Uterus (tissue), 4 donors: ENCODE data around the gene C4orf46. TPM values are rescaled to one million over a fixed set of nuclear protein-coding genes. Genes with fewer than 3 reads are reported as not detected.

Experiments used
- DNase-seq, 2 donors: peaks; one replicate each; pipeline ENCODE4 v3.0.0-alpha.2; 2019 to 2020
- H3K27ac ChIP-seq, 2 donors: fragments of 200-600 bp; sonication (generic); 1 replicate in 1 of 2; 2 replicates in 1 of 2; pipeline ENCODE4 v1.5.1; 2016 to 2018
- H3K27me3 ChIP-seq, 2 donors: fragments of 200-600 bp; sonication (generic); one replicate each; pipeline ENCODE4 v1.5.1; 2018 to 2019; ENCODE audit warnings: control low read depth in 1 of 2
- H3K36me3 ChIP-seq, 2 donors: fragments of 200-600 bp; sonication (generic); one replicate each; pipeline ENCODE4 v1.5.1; 2019; ENCODE audit warnings: control low read depth in 1 of 2
- H3K4me1 ChIP-seq, 2 donors: fragments of 200-600 bp; sonication (generic); one replicate each; pipeline ENCODE4 v1.5.1; 2018 to 2019; ENCODE audit warnings: control low read depth in 1 of 2
- H3K4me3 ChIP-seq, 2 donors: fragments of 200-600 bp; sonication (generic); 1 replicate in 1 of 2; 2 replicates in 1 of 2; pipeline ENCODE4 v1.5.1; 2018 to 2019; ENCODE audit warnings: mild to moderate bottlenecking in 1 of 2
- H3K9me3 ChIP-seq, 2 donors: fragments of 200-600 bp; sonication (generic); one replicate each; pipeline ENCODE4 v1.5.1; 2019; ENCODE audit warnings: control low read depth in 1 of 2
- POLR2A ChIP-seq, 2 donors: fragments of 450-650 bp; IDR thresholded peaks; one replicate each; pipeline ENCODE4 v1.6.1; 2016; ENCODE audit warnings: antibody characterized with exemption in 2 of 2, mild to moderate bottlenecking in 1 of 2, moderate library complexity in 1 of 2
- intact Hi-C: fragments of 100-400 bp; cut with DNase I; formaldehyde crosslinking; loops from one replicate; pipeline ENCODE4 v1.15.1; 2023; ENCODE audit warnings: low total_unique reads
- total RNA-seq, 4 donors: library from RNA; depleted of rRNA in 3 of 4; stranded (reverse); fragments of >200 nt in 3 of 4; gene quantifications; one replicate each; pipeline versions ENCODE4 v1.1.0 to v1.2.4, GENCODE V29; 2014 to 2023
- TF ChIP-seq, protein P1 (sequence below), 4 experiments: fragments of 200-600 bp in 2 of 4; fragments of 450-650 bp in 2 of 4; sonication (generic) in 2 of 4; IDR thresholded peaks; one replicate each; pipeline ENCODE4 v1.5.1; 2016 to 2019; ENCODE audit warnings: antibody characterized with exemption in 4 of 4, mild to moderate bottlenecking in 2 of 4, moderate library complexity in 1 of 4
- donor health status: DM: yes; HTN: yes; CAD: no.

Gene C4orf46
- total RNA-seq, 4 donors from 2014 or later: 2.3 to 39.5 (median 10.0) TPM

- Histone ChIP-seq H3K36me3 (no peaks in the 10 kb centered on the region), H3K9me3 (no peaks in the 10 kb centered on the region), H3K4me3 (no peak overlapping the region), H3K4me1 (no peaks in the 10 kb centered on the region), H3K27me3 (no peaks in the 10 kb centered on the region), H3K27ac (no peak overlapping the region)
- DNase-seq: no peak
- TF ChIP-seq, protein P1, sequence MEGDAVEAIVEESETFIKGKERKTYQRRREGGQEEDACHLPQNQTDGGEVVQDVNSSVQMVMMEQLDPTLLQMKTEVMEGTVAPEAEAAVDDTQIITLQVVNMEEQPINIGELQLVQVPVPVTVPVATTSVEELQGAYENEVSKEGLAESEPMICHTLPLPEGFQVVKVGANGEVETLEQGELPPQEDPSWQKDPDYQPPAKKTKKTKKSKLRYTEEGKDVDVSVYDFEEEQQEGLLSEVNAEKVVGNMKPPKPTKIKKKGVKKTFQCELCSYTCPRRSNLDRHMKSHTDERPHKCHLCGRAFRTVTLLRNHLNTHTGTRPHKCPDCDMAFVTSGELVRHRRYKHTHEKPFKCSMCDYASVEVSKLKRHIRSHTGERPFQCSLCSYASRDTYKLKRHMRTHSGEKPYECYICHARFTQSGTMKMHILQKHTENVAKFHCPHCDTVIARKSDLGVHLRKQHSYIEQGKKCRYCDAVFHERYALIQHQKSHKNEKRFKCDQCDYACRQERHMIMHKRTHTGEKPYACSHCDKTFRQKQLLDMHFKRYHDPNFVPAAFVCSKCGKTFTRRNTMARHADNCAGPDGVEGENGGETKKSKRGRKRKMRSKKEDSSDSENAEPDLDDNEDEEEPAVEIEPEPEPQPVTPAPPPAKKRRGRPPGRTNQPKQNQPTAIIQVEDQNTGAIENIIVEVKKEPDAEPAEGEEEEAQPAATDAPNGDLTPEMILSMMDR (IDR thresholded peaks at IDR 0.05): no peak
- intact Hi-C loops: no loop called here
Measured at GRCh38 chr4:158649111-158649680, 22.5 kb downstream of the C4orf46 start.

GRCh38 chr4:158644760-158645159 is 26.9 kb downstream of the C4orf46 start:
- H3K9me3 ChIP-seq: no peaks in the 10 kb centered on the region
- no peak overlapping the region for H3K4me3 ChIP-seq
- H3K27me3 ChIP-seq: no peaks in the 10 kb centered on the region
- H3K27ac ChIP-seq: no peak overlapping the region
- H3K4me1 ChIP-seq: no peaks in the 10 kb centered on the region
- no peak for DNase-seq
- no peaks in the 10 kb centered on the region for H3K36me3 ChIP-seq
- TF ChIP-seq POLR2A (IDR thresholded peaks at IDR 0.05): no peak
- TF ChIP-seq, protein P1 (IDR thresholded peaks at IDR 0.05): no peak
- intact Hi-C loops: no loop called here

DNA sequence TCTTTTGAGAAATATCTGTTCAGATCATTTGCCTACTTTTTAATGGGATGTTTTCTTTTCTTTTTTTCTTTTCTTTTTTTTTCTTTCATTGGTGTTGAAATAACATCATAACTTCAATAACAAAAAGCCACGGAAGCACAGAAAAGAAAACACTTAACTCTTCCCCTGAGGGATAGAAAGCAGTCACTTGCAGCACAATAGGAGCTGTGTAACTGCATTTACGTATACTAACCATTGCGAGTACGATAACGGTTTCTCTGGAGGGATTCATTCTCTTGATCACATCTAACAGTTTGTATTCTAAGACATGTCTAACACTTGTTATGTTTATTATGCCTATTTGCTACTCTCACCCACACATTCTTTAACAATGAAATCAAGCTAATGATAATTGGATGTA is 27.3 kb downstream of the C4orf46 start:
- DNase-seq: no peak
- Histone ChIP-seq H3K4me1 (no peaks in the 10 kb centered on the region), H3K4me3 (no peak overlapping the region), H3K27ac (no peak overlapping the region), H3K9me3 (no peaks in the 10 kb centered on the region), H3K27me3 (no peaks in the 10 kb centered on the region), H3K36me3 (no peaks in the 10 kb centered on the region)
- intact Hi-C loops: no loop called here
- TF ChIP-seq, protein P1 (IDR thresholded peaks at IDR 0.05): no peak
- no peak for TF ChIP-seq POLR2A (IDR thresholded peaks at IDR 0.05)

DNA sequence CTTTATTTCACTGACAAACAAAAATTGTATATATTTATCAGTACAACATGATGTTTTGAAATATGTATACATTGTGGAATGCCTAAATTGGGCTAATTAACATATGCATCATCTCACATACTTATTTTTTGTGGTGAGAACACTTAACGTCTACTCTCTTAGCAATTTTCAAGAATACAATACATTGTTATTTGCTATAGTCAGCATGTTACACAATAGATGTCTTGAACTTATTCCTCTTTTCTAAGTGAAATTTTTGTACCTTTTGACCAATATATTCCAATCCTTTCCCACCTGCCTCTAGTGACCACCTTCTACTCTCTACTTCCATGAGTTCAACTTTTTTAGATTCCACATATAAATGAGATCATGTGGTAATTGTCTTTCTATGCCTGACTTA is 35.1 kb downstream of the C4orf46 start:
- Histone ChIP-seq H3K4me1 (no peaks in the 10 kb centered on the region), H3K9me3 (no peaks in the 10 kb centered on the region), H3K27ac (no peak overlapping the region), H3K4me3 (no peak overlapping the region), H3K36me3 (no peaks in the 10 kb centered on the region), H3K27me3 (no peaks in the 10 kb centered on the region)
- intact Hi-C loops: no loop called here
- TF ChIP-seq POLR2A (IDR thresholded peaks at IDR 0.05): no peak
- TF ChIP-seq, protein P1 (IDR thresholded peaks at IDR 0.05): no peak
- no peak for DNase-seq

GRCh38 chr4:158630893-158631292 is 40.8 kb downstream of the C4orf46 start:
- no peak overlapping the region for H3K27ac ChIP-seq
- no peaks in the 10 kb centered on the region for H3K4me1 ChIP-seq
- intact Hi-C loops: no loop called here
- TF ChIP-seq, protein P1 (IDR thresholded peaks at IDR 0.05): no peak
- TF ChIP-seq POLR2A (IDR thresholded peaks at IDR 0.05): no peak
- no peak for DNase-seq
- no peaks in the 10 kb centered on the region for H3K36me3 ChIP-seq
- no peaks in the 10 kb centered on the region for H3K9me3 ChIP-seq
- no peaks in the 10 kb centered on the region for H3K27me3 ChIP-seq
- no peak overlapping the region for H3K4me3 ChIP-seq
